PC-9 (cell line): ENCODE measurements around the gene MACROD2. TPM values are rescaled to one million over a fixed set of nuclear protein-coding genes. Genes with fewer than 3 reads are reported as not detected.

Experiments used
- BruUV-seq: library from RNA; stranded (reverse); fragments of 400-500 nt; replicated peaks from 2 replicates; lab custom pipeline; 2021; lab: Mats Ljungman, UMichigan
- CTCF ChIA-PET: fragments of 300-600 bp; sonication (Branson Sonifier 250); formaldehyde crosslinking; loops from one replicate; lab custom pipeline; 2022; ENCODE audit warnings: antibody characterized with exemption; lab: Charles Lee
- POLR2A ChIA-PET: fragments of 300-600 bp; sonication (Branson Sonifier 250); formaldehyde crosslinking; loops from one replicate; lab custom pipeline; 2022; ENCODE audit warnings: antibody characterized with exemption; ENCODE audit not compliant: unreplicated experiment; lab: Charles Lee
- DNase-seq, 2 experiments: peaks; one replicate each; pipeline versions ENCODE4 v3.0.0 to v3.0.0-alpha.2; 2015 to 2022; ENCODE audit warnings: mixed read lengths in 1 of 2
- H2AFZ ChIP-seq: fragments of 200-600 bp; sonication (generic); 2 replicates; pipeline ENCODE4 v1.8.1; 2017; ENCODE audit warnings: antibody characterized with exemption
- H3F3A ChIP-seq: fragments of 200-600 bp; sonication (generic); 2 replicates; pipeline ENCODE4 v1.8.1; 2017; ENCODE audit warnings: antibody characterized with exemption, mild to moderate bottlenecking, low read depth; ENCODE audit not compliant: insufficient read depth
- H3K27ac ChIP-seq: fragments of 200-600 bp; sonication (generic); 2 replicates; pipeline ENCODE4 v1.6.1; 2016; ENCODE audit warnings: mixed run types
- H3K27me3 ChIP-seq: fragments of 200-600 bp; sonication (generic); 2 replicates; pipeline ENCODE4 v1.6.1; 2016; ENCODE audit warnings: low read depth, mixed run types; ENCODE audit not compliant: insufficient read depth
- H3K36me3 ChIP-seq: fragments of 200-600 bp; sonication (generic); 2 replicates; pipeline ENCODE4 v1.6.1; 2016; ENCODE audit warnings: low read depth, mixed run types
- H3K4me1 ChIP-seq: fragments of 200-600 bp; sonication (generic); replicated peaks from 2 replicates; pipeline ENCODE4 v1.6.1; 2016; ENCODE audit warnings: mixed run types; ENCODE audit not compliant: insufficient read depth
- H3K4me2 ChIP-seq: fragments of 200-600 bp; sonication (generic); 2 replicates; pipeline ENCODE4 v1.6.1; 2017; ENCODE audit warnings: mixed run types
- H3K4me3 ChIP-seq: fragments of 200-600 bp; sonication (generic); 2 replicates; pipeline ENCODE4 v1.6.1; 2016; ENCODE audit warnings: mixed run types
- H3K79me2 ChIP-seq: fragments of 200-600 bp; sonication (generic); 2 replicates; pipeline ENCODE4 v1.6.1; 2017; ENCODE audit warnings: low read depth, mixed run types
- H3K9me2 ChIP-seq: fragments of 200-600 bp; sonication (generic); 2 replicates; pipeline ENCODE4 v1.8.1; 2017; ENCODE audit warnings: mild to moderate bottlenecking; ENCODE audit not compliant: insufficient read depth
- H3K9me3 ChIP-seq: fragments of 200-600 bp; sonication (generic); 2 replicates; pipeline ENCODE4 v1.8.1; 2016; ENCODE audit warnings: low read depth; ENCODE audit not compliant: insufficient read depth
- H4K20me1 ChIP-seq: fragments of 200-600 bp; sonication (generic); 2 replicates; pipeline ENCODE4 v1.8.1; 2017; ENCODE audit not compliant: insufficient read depth
- CTCF ChIP-seq: fragments of 200-600 bp; sonication (generic); conservative IDR thresholded peaks from 2 replicates; pipeline ENCODE4 v1.6.1; 2017; ENCODE audit warnings: mixed run types, antibody characterized with exemption, mild to moderate bottlenecking, moderate library complexity
- EZH2 ChIP-seq: fragments of 200-600 bp; sonication (generic); IDR thresholded peaks from 2 replicates; pipeline ENCODE4 v1.8.0; 2017; ENCODE audit warnings: antibody characterized with exemption, low read depth
- intact Hi-C: fragments of 100-400 bp; cut with micrococcal nuclease; formaldehyde crosslinking; loops from one replicate; pipeline ENCODE4 v1.10.0; 2022; ENCODE audit not compliant: unreplicated experiment
- total RNA-seq: library from RNA; stranded (reverse); gene quantifications from 2 replicates; pipeline ENCODE4 v1.2.3, GENCODE V29; 2021

Gene MACROD2
- total RNA-seq, 1 experiment from 2014 or later, result 11.4 TPM

- no peaks in the 10 kb centered on the region for H4K20me1 ChIP-seq
- H3K79me2 ChIP-seq, result no peaks in the 10 kb centered on the region
- intact Hi-C loops, result no loop called here
- H3K27ac ChIP-seq, result no peak overlapping the region
- H3K4me1 ChIP-seq, result no peaks in the 10 kb centered on the region
- H3F3A ChIP-seq, result no peaks in the 10 kb centered on the region
- H3K4me3 ChIP-seq, result no peak overlapping the region
- POLR2A ChIA-PET, result no interaction called here
- H3K9me2 ChIP-seq, result no peaks in the 10 kb centered on the region
- H3K9me3 ChIP-seq, result no peaks in the 10 kb centered on the region
- H2AFZ ChIP-seq, result no peak overlapping the region
- CTCF ChIA-PET, result no interaction called here
- no peaks in the 10 kb centered on the region for H3K27me3 ChIP-seq
- no TSS peak for BruUV-seq
- no peaks in the 10 kb centered on the region for H3K36me3 ChIP-seq
- H3K4me2 ChIP-seq, result no peak overlapping the region
- no peak for DNase-seq
- no peak for TF ChIP-seq EZH2
- no peak for TF ChIP-seq CTCF
Observed at GRCh38 chr20:16048876-16049275, 2053.6 kb downstream of the MACROD2 start.

GRCh38 chr20:16049529-16050093 lies 2054.3 kb downstream of the MACROD2 start:
- Histone ChIP-seq H4K20me1 (no peaks in the 10 kb centered on the region), H3K9me3 (no peaks in the 10 kb centered on the region), H3K4me3 (no peak overlapping the region), H3K27me3 (no peaks in the 10 kb centered on the region), H3K27ac (no peak overlapping the region), H3K4me2 (no peak overlapping the region), H3F3A (no peaks in the 10 kb centered on the region), H2AFZ (no peak overlapping the region), H3K36me3 (no peaks in the 10 kb centered on the region), H3K79me2 (no peaks in the 10 kb centered on the region), H3K9me2 (no peaks in the 10 kb centered on the region), H3K4me1 (no peaks in the 10 kb centered on the region)
- no peak for TF ChIP-seq CTCF
- no peak for TF ChIP-seq EZH2
- CTCF ChIA-PET, result no interaction called here
- intact Hi-C loops, result no loop called here
- no TSS peak for BruUV-seq
- POLR2A ChIA-PET, result no interaction called here
- no peak for DNase-seq

GRCh38 chr20:16050366-16050765 lies 2055.1 kb downstream of the MACROD2 start:
- intact Hi-C loops, result no loop called here

More at GRCh38 chr20:16050366-16050765, 2055.1 kb downstream of the MACROD2 start:
- Histone ChIP-seq H3K9me2 (no peaks in the 10 kb centered on the region), H2AFZ (no peak overlapping the region), H4K20me1 (no peaks in the 10 kb centered on the region), H3K4me2 (no peak overlapping the region), H3K36me3 (no peaks in the 10 kb centered on the region), H3K4me3 (no peak overlapping the region), H3F3A (no peaks in the 10 kb centered on the region), H3K9me3 (no peaks in the 10 kb centered on the region), H3K27me3 (no peaks in the 10 kb centered on the region), H3K79me2 (no peaks in the 10 kb centered on the region), H3K4me1 (no peaks in the 10 kb centered on the region), H3K27ac (no peak overlapping the region)
- BruUV-seq, result no TSS peak
- ChIA-PET POLR2A (no interaction called here), CTCF (no interaction called here)
- DNase-seq, result no peak
- TF ChIP-seq CTCF (no peak), EZH2 (no peak)
